Right ventricle myocardium inferior (tissue), 1 donor: ENCODE results near the gene GTF3C4. TPM values are rescaled to one million over a fixed set of nuclear protein-coding genes. Genes with fewer than 3 reads are reported as not detected.

ENCODE experiments used
- total RNA-seq: library from RNA; stranded (reverse); fragmentation: NEBNext Ultra II Directional; extraction: Animal tissue kit (Norgen Biotek cat#: 25700); gene quantifications from one replicate; pipeline ENCODE4 v1.2.1, GENCODE V29; 2021
- donor health status: DM: no; HTN: yes; CAD: no; lungs with severe emphysema.

The GTF3C4 gene
- total RNA-seq, 1 donor from 2014 or later: 8.8 TPM

Other genes starting within 250 kb of the GTF3C4 start
- not detected for gene BARHL1, start 87.9 kb upstream of the GTF3C4 start, total RNA-seq
- gene DDX31, start 481 bp upstream of the GTF3C4 start, total RNA-seq: 4.7 TPM
- not detected for gene AK8, start 207.8 kb downstream of the GTF3C4 start, total RNA-seq
- 4.0 TPM for gene SPACA9, start 208.4 kb downstream of the GTF3C4 start, total RNA-seq